Stimulated activated CD8-positive, alpha-beta memory T cell treated with anti-CD3 and anti-CD28 coated beads, Interleukin-4, amount 100 ng/mL, for 48 hours (primary cell): Measurements from ENCODE around the gene SLC24A3.

Experiments
- DNase-seq: peaks from one replicate; pipeline ENCODE4 v3.0.0-alpha.2; 2020

Gene SLC24A3

GRCh38 chr20:19519466-19519865 lies 307.0 kb downstream of the SLC24A3 start:
- no peak for DNase-seq

GRCh38 chr20:19520261-19520660 lies 307.8 kb downstream of the SLC24A3 start:
- no peak for DNase-seq

GRCh38 chr20:19522071-19522801 lies 309.8 kb downstream of the SLC24A3 start:
- DNase-seq, result no peak

- DNase-seq, result no peak
These were observed 310.6 kb downstream of the SLC24A3 start for GRCh38 chr20:19522836-19523590.

GRCh38 chr20:19524691-19525090 lies 312.2 kb downstream of the SLC24A3 start:
- DNase-seq, result no peak

- DNase-seq, result no peak
These were observed 315.1 kb downstream of the SLC24A3 start for GRCh38 chr20:19527509-19527908.

GRCh38 chr20:19528286-19529030 lies 316.0 kb downstream of the SLC24A3 start:
- no peak for DNase-seq

- no peak for DNase-seq
These were observed 317.6 kb downstream of the SLC24A3 start for GRCh38 chr20:19530006-19530405.

GRCh38 chr20:19531446-19531845 lies 319.0 kb downstream of the SLC24A3 start:
- no peak for DNase-seq

- no peak for DNase-seq
These were observed 326.1 kb downstream of the SLC24A3 start for GRCh38 chr20:19538556-19538955.

- DNase-seq, result no peak
These were observed 326.7 kb downstream of the SLC24A3 start for GRCh38 chr20:19539191-19539590.

GRCh38 chr20:19540392-19540791 lies 327.9 kb downstream of the SLC24A3 start:
- DNase-seq, result peak; percentile 55

GRCh38 chr20:19543101-19543500 lies 330.7 kb downstream of the SLC24A3 start:
- no peak for DNase-seq

GRCh38 chr20:19544684-19545083 lies 332.2 kb downstream of the SLC24A3 start:
- no peak for DNase-seq

- DNase-seq, result no peak
These were observed 334.2 kb downstream of the SLC24A3 start for GRCh38 chr20:19546648-19547047.

GRCh38 chr20:19547547-19547946 lies 335.1 kb downstream of the SLC24A3 start:
- no peak for DNase-seq

- DNase-seq, result no peak
These were observed 337.5 kb downstream of the SLC24A3 start for GRCh38 chr20:19549896-19550295.

GRCh38 chr20:19552221-19553180 lies 340.1 kb downstream of the SLC24A3 start:
- no peak for DNase-seq

GRCh38 chr20:19554666-19555065 lies 342.2 kb downstream of the SLC24A3 start:
- no peak for DNase-seq

GRCh38 chr20:19555726-19556125 lies 343.3 kb downstream of the SLC24A3 start:
- no peak for DNase-seq

- DNase-seq, result no peak
These were observed 344.8 kb downstream of the SLC24A3 start for GRCh38 chr20:19557291-19557690.

GRCh38 chr20:19560881-19561480 lies 348.5 kb downstream of the SLC24A3 start:
- no peak for DNase-seq
